Peyer's patch (tissue), 4 donors: ENCODE measurements around the gene CEND1. TPM values are rescaled to one million over a fixed set of nuclear protein-coding genes. Genes with fewer than 3 reads are reported as not detected.

Source experiments
- DNase-seq, 3 donors: peaks; one replicate each; pipeline ENCODE4 v3.0.0-alpha.2; 2017 to 2019
- H3K27ac ChIP-seq, 4 donors: fragments of 200-600 bp; sonication (generic); one replicate each; pipeline ENCODE4 v1.5.1; 2016 to 2019
- H3K27me3 ChIP-seq, 2 donors: fragments of 200-600 bp; sonication (generic); one replicate each; pipeline ENCODE4 v1.5.1; 2019
- H3K36me3 ChIP-seq, 3 donors: fragments of 200-600 bp; sonication (generic); one replicate each; pipeline ENCODE4 v1.5.1; 2016 to 2019
- H3K4me1 ChIP-seq, 4 donors: fragments of 200-600 bp; sonication (generic); one replicate each; pipeline ENCODE4 v1.5.1; 2016 to 2019
- H3K4me3 ChIP-seq, 4 donors: fragments of 200-600 bp; sonication (generic); 1 replicate in 3 of 4; 2 replicates in 1 of 4; pipeline ENCODE4 v1.5.1; 2016 to 2019; ENCODE audit warnings: mild to moderate bottlenecking in 1 of 4
- H3K9me3 ChIP-seq, 4 donors: fragments of 200-600 bp; sonication (generic); one replicate each; pipeline ENCODE4 v1.5.1; 2016 to 2019; ENCODE audit warnings: mild to moderate bottlenecking in 1 of 4
- POLR2A ChIP-seq, 2 donors: fragments of 450-650 bp; IDR thresholded peaks; one replicate each; pipeline ENCODE4 v1.5.1; 2017; ENCODE audit warnings: antibody characterized with exemption in 2 of 2, mild to moderate bottlenecking in 2 of 2, moderate library complexity in 2 of 2
- total RNA-seq, 4 donors: library from RNA; depleted of rRNA; stranded (reverse); fragments of >200 nt; gene quantifications; one replicate each; pipeline ENCODE4 v1.1.0, GENCODE V29; 2016
- TF ChIP-seq, protein P1 (sequence below), 6 experiments: fragments of 450-650 bp in 4 of 6; fragments of 200-600 bp in 2 of 6; sonication (generic) in 1 of 6; IDR thresholded peaks; one replicate each; pipeline ENCODE4 v1.5.1; 2017 to 2019; ENCODE audit warnings: antibody characterized with exemption in 6 of 6, mild to moderate bottlenecking in 3 of 6, moderate library complexity in 1 of 6

Gene CEND1
- total RNA-seq, 4 donors from 2014 or later: not detected

DNA sequence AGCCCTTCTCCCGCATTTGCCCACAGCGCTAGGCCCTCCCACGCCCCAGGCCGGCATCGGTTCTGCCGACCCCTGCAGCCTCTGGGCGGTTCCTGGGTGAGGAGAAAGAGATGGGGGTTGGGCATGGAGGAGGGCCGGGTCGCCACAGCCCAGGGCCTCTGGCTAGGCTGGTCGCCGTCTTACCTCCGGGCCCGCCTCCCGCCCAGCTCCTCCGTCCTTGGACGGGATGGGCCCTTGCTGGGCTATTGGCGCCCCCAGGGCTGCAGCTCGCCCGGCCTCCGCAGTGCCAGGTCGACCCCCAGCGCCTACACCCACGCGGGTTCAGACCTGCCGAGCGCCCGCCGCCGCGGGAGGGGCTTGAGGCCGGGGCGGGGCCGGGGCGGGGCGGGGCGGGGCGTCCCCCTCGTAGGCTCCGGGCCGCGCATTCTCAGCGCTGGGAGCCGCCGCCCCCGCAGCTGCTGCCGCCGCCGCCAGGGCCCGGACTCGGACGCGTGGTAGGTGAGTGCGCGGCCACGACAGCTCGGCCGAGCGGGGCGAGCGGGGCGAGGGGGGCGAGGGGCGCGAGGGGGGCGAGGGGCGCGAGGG, 42.7 kb upstream of the CEND1 start, which contains the start of gene CD151:
CD151 (plus strand) TSS at position 424 of the 585 bp plus-strand sequence. CDS start 3,118 bp downstream, outside the sequence.
- peaks cover 0 to 16% of the 10 kb centered on the region in 2 donors for H3K27me3 ChIP-seq
- TF ChIP-seq, protein P1, sequence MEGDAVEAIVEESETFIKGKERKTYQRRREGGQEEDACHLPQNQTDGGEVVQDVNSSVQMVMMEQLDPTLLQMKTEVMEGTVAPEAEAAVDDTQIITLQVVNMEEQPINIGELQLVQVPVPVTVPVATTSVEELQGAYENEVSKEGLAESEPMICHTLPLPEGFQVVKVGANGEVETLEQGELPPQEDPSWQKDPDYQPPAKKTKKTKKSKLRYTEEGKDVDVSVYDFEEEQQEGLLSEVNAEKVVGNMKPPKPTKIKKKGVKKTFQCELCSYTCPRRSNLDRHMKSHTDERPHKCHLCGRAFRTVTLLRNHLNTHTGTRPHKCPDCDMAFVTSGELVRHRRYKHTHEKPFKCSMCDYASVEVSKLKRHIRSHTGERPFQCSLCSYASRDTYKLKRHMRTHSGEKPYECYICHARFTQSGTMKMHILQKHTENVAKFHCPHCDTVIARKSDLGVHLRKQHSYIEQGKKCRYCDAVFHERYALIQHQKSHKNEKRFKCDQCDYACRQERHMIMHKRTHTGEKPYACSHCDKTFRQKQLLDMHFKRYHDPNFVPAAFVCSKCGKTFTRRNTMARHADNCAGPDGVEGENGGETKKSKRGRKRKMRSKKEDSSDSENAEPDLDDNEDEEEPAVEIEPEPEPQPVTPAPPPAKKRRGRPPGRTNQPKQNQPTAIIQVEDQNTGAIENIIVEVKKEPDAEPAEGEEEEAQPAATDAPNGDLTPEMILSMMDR (IDR thresholded peaks at IDR 0.05): peak in 1 of 6 experiments; percentile 16
- TF ChIP-seq POLR2A (IDR thresholded peaks at IDR 0.05): no peak
- peaks cover 0 to 14% (median 0%) of the 10 kb centered on the region in 3 donors for H3K36me3 ChIP-seq
- H3K27ac ChIP-seq: peak within 1 kb of the TSS; percentile 74 to 99 (median 93)
- peak in 2 of 3 donors; percentile 49 to 82 for DNase-seq
- H3K4me3 ChIP-seq: peak within 1 kb of the TSS; percentile 54 to 90 (median 64)
- H3K9me3 ChIP-seq: no peaks in the 10 kb centered on the region
- peaks cover 16 to 75% (median 36%) of the 10 kb centered on the region in 4 donors for H3K4me1 ChIP-seq

DNA sequence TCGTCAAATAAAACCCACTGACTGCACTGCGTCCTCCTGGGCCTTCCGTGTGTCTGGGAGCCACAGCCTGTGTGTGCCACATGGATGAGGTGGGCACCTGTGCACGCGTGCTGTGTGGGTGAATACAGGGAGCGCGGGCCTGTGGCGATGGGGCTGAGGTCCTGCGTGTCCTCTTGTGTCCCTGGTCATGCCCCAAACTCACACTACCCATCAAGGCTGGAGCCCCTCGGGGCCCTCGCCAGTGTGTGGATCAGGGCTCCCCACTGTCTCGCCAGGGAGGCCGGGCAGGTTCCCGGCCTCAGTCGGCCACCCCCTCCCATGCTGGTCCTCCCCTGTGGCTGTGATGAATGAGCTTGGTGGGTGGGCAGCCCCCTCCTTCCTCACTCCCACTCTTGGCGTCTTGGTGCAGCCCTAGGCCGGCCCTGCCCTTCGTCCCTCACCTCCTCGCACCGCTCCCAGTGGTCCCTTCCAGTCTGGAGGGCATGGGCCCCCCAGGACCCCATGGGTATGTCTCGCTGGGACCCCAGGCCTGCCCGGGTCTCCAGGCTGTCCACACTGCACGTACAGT, 42.2 kb upstream of the CEND1 start:
- peaks cover 0 to 8% (median 0%) of the 10 kb centered on the region in 3 donors for H3K36me3 ChIP-seq
- peaks cover 0 to 20% of the 10 kb centered on the region in 2 donors for H3K27me3 ChIP-seq
- peaks cover 16 to 75% (median 38%) of the 10 kb centered on the region in 4 donors for H3K4me1 ChIP-seq
- TF ChIP-seq, protein P1 (IDR thresholded peaks at IDR 0.05): no peak
- no peak for TF ChIP-seq POLR2A (IDR thresholded peaks at IDR 0.05)
- H3K4me3 ChIP-seq: peak overlapping the region; percentile 54 to 90 (median 64)
- no peaks in the 10 kb centered on the region for H3K9me3 ChIP-seq
- no peak for DNase-seq
- peak overlapping the region in 3 of 4 donors; percentile 74 to 94 (median 92) for H3K27ac ChIP-seq

DNA sequence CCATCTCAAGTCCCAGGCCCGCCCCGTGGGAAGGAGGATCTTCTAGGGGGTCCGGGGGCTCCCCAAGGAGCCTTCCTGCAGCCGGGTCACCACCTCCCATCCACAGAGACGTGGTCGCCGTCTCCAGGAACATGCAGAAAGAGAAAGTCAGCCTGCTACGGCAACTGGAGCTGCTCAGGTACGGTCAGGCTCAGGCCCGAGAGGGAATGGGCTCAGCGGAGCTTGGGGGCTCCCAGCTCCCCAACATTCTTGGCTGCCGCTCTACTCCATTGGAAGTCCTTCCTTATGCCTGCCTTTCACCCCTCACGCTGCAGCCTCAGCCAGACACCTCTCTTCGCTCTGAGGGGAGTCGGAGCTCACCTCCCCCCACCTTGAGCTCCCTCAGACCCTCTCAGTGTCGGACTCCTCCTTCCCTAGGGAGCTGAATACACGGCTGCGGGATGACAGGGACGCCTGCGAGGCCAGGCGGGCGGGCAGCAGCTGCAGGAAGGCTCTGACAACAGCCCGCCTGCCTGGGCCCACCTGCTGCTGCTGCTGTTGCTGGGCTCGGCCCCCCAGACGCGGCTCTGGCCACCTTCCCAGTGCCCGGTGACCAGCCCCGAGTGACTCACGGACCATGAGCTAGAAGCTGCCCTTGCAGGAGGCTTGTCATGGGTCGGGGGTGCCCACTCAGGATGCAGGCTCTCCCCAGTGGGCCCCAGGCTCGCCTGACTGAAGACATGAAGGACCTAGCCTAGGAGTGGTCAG, 41.4 kb upstream of the CEND1 start:
- H3K27ac ChIP-seq: peak overlapping the region in 1 of 4 donors; percentile 85
- H3K27me3 ChIP-seq: peaks cover 0 to 20% of the 10 kb centered on the region in 2 donors
- peaks cover 17 to 82% (median 40%) of the 10 kb centered on the region in 4 donors for H3K4me1 ChIP-seq
- no peaks in the 10 kb centered on the region for H3K9me3 ChIP-seq
- H3K4me3 ChIP-seq: peak overlapping the region in 2 of 4 donors; percentile 39 to 49
- DNase-seq: no peak
- H3K36me3 ChIP-seq: peaks cover 0 to under 1% (median 0%) of the 10 kb centered on the region in 3 donors
- TF ChIP-seq, protein P1 (IDR thresholded peaks at IDR 0.05): no peak
- no peak for TF ChIP-seq POLR2A (IDR thresholded peaks at IDR 0.05)

DNA sequence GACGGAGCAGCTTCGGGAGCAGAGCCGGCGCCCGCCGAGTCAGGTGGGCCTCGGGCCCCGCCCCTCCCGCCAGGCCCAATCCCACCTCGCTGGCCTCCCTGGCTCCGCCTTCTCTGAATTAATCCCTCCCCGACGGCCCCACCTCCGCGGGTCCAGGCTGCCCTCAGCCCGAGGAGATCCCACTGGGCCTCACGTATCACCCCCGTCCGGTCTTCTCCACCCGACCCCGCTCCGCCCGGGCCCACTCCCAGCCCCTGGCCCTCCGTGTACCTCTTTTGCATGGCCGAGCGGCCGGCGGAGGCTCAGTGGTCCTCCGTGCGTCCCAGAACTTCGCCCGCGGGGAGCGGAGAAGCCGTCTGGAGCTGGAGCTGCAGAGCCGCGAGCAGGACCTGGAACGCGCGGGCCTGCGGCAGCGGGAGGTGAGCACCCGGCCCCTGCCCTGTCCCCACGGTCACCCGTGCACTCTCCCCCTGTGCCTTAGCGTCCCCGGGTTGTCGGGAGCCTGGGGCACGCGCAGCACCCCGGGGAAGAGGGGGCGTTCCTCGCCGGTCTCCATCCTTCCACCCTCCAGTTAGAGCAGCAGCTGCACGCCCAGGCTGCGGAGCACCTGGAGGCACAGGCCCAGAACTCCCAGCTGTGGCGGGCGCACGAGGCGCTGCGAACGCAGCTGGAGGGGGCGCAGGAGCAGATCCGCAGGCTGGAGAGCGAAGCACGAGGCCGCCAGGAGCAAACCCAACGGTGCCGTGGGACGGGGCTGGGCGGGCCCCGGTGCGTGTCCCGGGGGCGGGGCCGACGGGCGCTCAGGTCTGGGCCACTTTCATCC, 40.6 kb upstream of the CEND1 start:
- peak overlapping the region; percentile 33 to 49 (median 41) for H3K4me3 ChIP-seq
- peaks cover 0 to 2% (median 0%) of the 10 kb centered on the region in 3 donors for H3K36me3 ChIP-seq
- DNase-seq: peak; percentile 79 to 91 (median 84)

More for the DNA sequence above, 40.6 kb upstream of the CEND1 start:
- TF ChIP-seq, protein P1 (IDR thresholded peaks at IDR 0.05): no peak
- TF ChIP-seq POLR2A (IDR thresholded peaks at IDR 0.05): no peak
- Histone ChIP-seq H3K4me1 (peaks cover 23 to 90% (median 42%) of the 10 kb centered on the region in 4 donors), H3K27me3 (peaks cover 0 to 20% of the 10 kb centered on the region in 2 donors), H3K9me3 (no peaks in the 10 kb centered on the region), H3K27ac (peak overlapping the region; percentile 11 to 85 (median 53))
